ENCODE results near the gene DIAPH2.

Gene DIAPH2

DNA sequence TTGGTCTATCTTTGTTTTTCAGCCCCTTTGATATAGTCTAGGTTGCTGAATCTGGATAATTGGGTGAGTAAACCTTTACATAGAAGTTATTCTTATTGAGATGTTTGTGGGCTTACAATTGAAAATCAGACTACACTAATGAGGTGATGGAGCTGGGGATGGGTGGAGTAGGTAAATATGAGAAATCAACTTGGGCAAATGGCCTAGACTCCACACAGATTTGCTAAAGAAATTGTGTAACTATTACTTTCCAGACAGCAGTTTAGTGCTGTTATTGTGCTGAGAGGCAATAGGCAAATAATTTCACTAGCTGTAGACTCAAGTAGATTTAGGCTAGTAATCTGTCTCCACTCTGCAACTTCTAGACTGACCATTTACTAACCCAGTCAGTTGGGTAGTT, 8.2 kb downstream of the DIAPH2 start:
- no peaks in the 10 kb centered on the region for H3K36me3 ChIP-seq (ENCODE audit: control insufficient read depth, insufficient read depth, low read length)
- no peaks in the 10 kb centered on the region for H3K9me3 ChIP-seq (ENCODE audit: control insufficient read depth, insufficient read depth, low read length)
- no peaks in the 10 kb centered on the region for H3K4me1 ChIP-seq (ENCODE audit: control insufficient read depth, insufficient read depth, low read length)
- no peaks in the 10 kb centered on the region for H3K27me3 ChIP-seq (ENCODE audit: control insufficient read depth, insufficient read depth, low read length)
- no peak for DNase-seq (ENCODE audit: low read depth, low spot score)
- no peak overlapping the region for H3K27ac ChIP-seq (ENCODE audit: low read length)
- no peak overlapping the region for H3K4me3 ChIP-seq (ENCODE audit: low read length)

- DNase-seq (ENCODE audit: low read depth, low spot score): no peak
- Histone ChIP-seq H3K27me3 (ENCODE audit: control insufficient read depth, insufficient read depth, low read length) (no peaks in the 10 kb centered on the region), H3K4me3 (ENCODE audit: low read length) (no peak overlapping the region), H3K4me1 (ENCODE audit: control insufficient read depth, insufficient read depth, low read length) (no peaks in the 10 kb centered on the region), H3K36me3 (ENCODE audit: control insufficient read depth, insufficient read depth, low read length) (no peaks in the 10 kb centered on the region), H3K9me3 (ENCODE audit: control insufficient read depth, insufficient read depth, low read length) (no peaks in the 10 kb centered on the region), H3K27ac (ENCODE audit: low read length) (no peak overlapping the region)
- WGBS (ENCODE audit: insufficient coverage, insufficient read length): no CpG with 5 or more reads among the region's 6 CpGs
These were observed 8.8 kb downstream of the DIAPH2 start for GRCh38 chrX:96693407-96693806.

DNA sequence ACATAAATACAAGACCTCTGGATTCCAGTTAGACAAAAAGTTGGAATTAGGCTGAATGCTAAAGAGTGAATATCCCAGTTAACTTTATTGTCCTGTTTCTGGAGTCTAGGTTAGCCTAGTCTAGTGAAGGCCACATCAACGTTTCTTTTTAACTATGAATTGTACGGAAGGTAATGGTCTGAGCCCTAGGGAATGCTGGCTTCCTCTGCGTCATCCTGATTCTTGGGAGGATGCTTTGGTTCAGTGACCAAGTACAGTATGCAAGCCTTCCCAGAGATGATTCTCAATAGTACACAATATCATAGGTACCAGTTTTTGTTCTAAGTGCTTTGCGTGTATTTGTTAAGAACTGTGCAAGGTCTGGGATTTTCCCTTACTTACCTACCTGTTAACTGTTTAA, 11.8 kb downstream of the DIAPH2 start:
- H3K27me3 ChIP-seq (ENCODE audit: control insufficient read depth, insufficient read depth, low read length): no peaks in the 10 kb centered on the region
- no CpG with 5 or more reads among the region's 4 CpGs for WGBS (ENCODE audit: insufficient coverage, insufficient read length)
- H3K4me1 ChIP-seq (ENCODE audit: control insufficient read depth, insufficient read depth, low read length): no peaks in the 10 kb centered on the region
- H3K9me3 ChIP-seq (ENCODE audit: control insufficient read depth, insufficient read depth, low read length): no peaks in the 10 kb centered on the region
- no peak overlapping the region for H3K27ac ChIP-seq (ENCODE audit: low read length)
- H3K4me3 ChIP-seq (ENCODE audit: low read length): no peak overlapping the region
- H3K36me3 ChIP-seq (ENCODE audit: control insufficient read depth, insufficient read depth, low read length): no peaks in the 10 kb centered on the region
- DNase-seq (ENCODE audit: low read depth, low spot score): no peak

DNA sequence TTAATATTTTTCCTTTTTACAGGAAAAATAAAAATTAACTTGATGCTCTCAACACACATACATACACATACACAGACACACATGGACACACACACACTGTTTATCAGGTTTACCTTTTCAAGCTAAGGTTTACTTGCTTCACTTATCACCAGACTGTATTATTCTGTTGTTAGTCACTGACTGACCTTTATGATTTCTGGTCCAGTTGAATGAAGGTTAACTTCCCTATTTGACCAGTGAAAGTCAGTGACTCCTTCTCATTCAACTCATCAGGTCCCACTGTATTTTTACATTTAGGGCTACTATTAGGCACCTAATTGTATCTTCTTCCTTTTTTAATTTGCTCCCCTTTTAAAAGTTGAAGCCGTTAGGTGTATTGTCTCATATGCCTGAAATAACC, 16.0 kb downstream of the DIAPH2 start:
- no CpG with 5 or more reads among the region's 1 CpG for WGBS (ENCODE audit: insufficient coverage, insufficient read length)
- Histone ChIP-seq H3K27me3 (ENCODE audit: control insufficient read depth, insufficient read depth, low read length) (no peaks in the 10 kb centered on the region), H3K4me3 (ENCODE audit: low read length) (no peak overlapping the region), H3K36me3 (ENCODE audit: control insufficient read depth, insufficient read depth, low read length) (no peaks in the 10 kb centered on the region), H3K4me1 (ENCODE audit: control insufficient read depth, insufficient read depth, low read length) (no peaks in the 10 kb centered on the region), H3K27ac (ENCODE audit: low read length) (no peak overlapping the region), H3K9me3 (ENCODE audit: control insufficient read depth, insufficient read depth, low read length) (no peaks in the 10 kb centered on the region)
- DNase-seq (ENCODE audit: low read depth, low spot score): no peak

DNA sequence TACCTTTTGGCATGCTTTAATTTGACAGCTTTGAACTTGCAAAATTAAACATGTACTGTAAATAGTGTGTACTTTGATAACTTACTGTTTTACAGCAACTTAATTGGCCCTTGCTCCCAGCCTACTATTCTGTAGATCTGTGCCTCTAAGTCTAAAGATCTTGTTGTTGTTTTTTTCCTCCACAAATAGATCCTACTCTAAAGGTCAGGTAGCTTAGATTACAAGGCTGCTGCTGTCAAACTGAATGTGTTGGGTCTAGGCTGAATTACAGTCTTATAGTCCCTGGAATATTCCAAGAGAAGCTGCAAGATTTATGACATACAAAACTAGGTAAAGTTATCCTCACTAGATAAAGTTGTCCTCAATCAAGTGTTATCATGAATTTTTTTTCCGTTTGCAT, 18.7 kb downstream of the DIAPH2 start:
- Histone ChIP-seq H3K9me3 (ENCODE audit: control insufficient read depth, insufficient read depth, low read length) (no peaks in the 10 kb centered on the region), H3K36me3 (ENCODE audit: control insufficient read depth, insufficient read depth, low read length) (no peaks in the 10 kb centered on the region), H3K4me3 (ENCODE audit: low read length) (no peak overlapping the region), H3K27me3 (ENCODE audit: control insufficient read depth, insufficient read depth, low read length) (no peaks in the 10 kb centered on the region), H3K4me1 (ENCODE audit: control insufficient read depth, insufficient read depth, low read length) (no peaks in the 10 kb centered on the region), H3K27ac (ENCODE audit: low read length) (no peak overlapping the region)
- DNase-seq (ENCODE audit: low read depth, low spot score): no peak
- no CpG with 5 or more reads among the region's 1 CpG for WGBS (ENCODE audit: insufficient coverage, insufficient read length)

GRCh38 chrX:96703816-96704215, 19.2 kb downstream of the DIAPH2 start:
- H3K27me3 ChIP-seq (ENCODE audit: control insufficient read depth, insufficient read depth, low read length): no peaks in the 10 kb centered on the region
- H3K9me3 ChIP-seq (ENCODE audit: control insufficient read depth, insufficient read depth, low read length): no peaks in the 10 kb centered on the region
- no peaks in the 10 kb centered on the region for H3K4me1 ChIP-seq (ENCODE audit: control insufficient read depth, insufficient read depth, low read length)
- H3K27ac ChIP-seq (ENCODE audit: low read length): no peak overlapping the region
- no CpG with 5 or more reads among the region's 1 CpG for WGBS (ENCODE audit: insufficient coverage, insufficient read length)
- H3K4me3 ChIP-seq (ENCODE audit: low read length): no peak overlapping the region
- DNase-seq (ENCODE audit: low read depth, low spot score): no peak
- H3K36me3 ChIP-seq (ENCODE audit: control insufficient read depth, insufficient read depth, low read length): no peaks in the 10 kb centered on the region

- H3K27me3 ChIP-seq (ENCODE audit: control insufficient read depth, insufficient read depth, low read length): no peaks in the 10 kb centered on the region
- no peaks in the 10 kb centered on the region for H3K36me3 ChIP-seq (ENCODE audit: control insufficient read depth, insufficient read depth, low read length)
- H3K4me3 ChIP-seq (ENCODE audit: low read length): no peak overlapping the region
- no CpG with 5 or more reads among the region's 2 CpGs for WGBS (ENCODE audit: insufficient coverage, insufficient read length)
- no peaks in the 10 kb centered on the region for H3K9me3 ChIP-seq (ENCODE audit: control insufficient read depth, insufficient read depth, low read length)
- no peaks in the 10 kb centered on the region for H3K4me1 ChIP-seq (ENCODE audit: control insufficient read depth, insufficient read depth, low read length)
- no peak for DNase-seq (ENCODE audit: low read depth, low spot score)
- no peak overlapping the region for H3K27ac ChIP-seq (ENCODE audit: low read length)
These were observed 20.0 kb downstream of the DIAPH2 start for GRCh38 chrX:96704629-96705028.

- no peak for DNase-seq (ENCODE audit: low read depth, low spot score)
- Histone ChIP-seq H3K9me3 (ENCODE audit: control insufficient read depth, insufficient read depth, low read length) (no peaks in the 10 kb centered on the region), H3K27me3 (ENCODE audit: control insufficient read depth, insufficient read depth, low read length) (no peaks in the 10 kb centered on the region), H3K4me1 (ENCODE audit: control insufficient read depth, insufficient read depth, low read length) (no peaks in the 10 kb centered on the region), H3K4me3 (ENCODE audit: low read length) (no peak overlapping the region), H3K36me3 (ENCODE audit: control insufficient read depth, insufficient read depth, low read length) (no peaks in the 10 kb centered on the region), H3K27ac (ENCODE audit: low read length) (no peak overlapping the region)
These were observed 21.3 kb downstream of the DIAPH2 start for GRCh38 chrX:96705905-96706304.

GRCh38 chrX:96707804-96708203, 23.2 kb downstream of the DIAPH2 start:
- H3K4me3 ChIP-seq (ENCODE audit: low read length): no peak overlapping the region
- H3K27me3 ChIP-seq (ENCODE audit: control insufficient read depth, insufficient read depth, low read length): no peaks in the 10 kb centered on the region
- H3K4me1 ChIP-seq (ENCODE audit: control insufficient read depth, insufficient read depth, low read length): no peaks in the 10 kb centered on the region
- H3K9me3 ChIP-seq (ENCODE audit: control insufficient read depth, insufficient read depth, low read length): no peaks in the 10 kb centered on the region
- no peak overlapping the region for H3K27ac ChIP-seq (ENCODE audit: low read length)
- DNase-seq (ENCODE audit: low read depth, low spot score): no peak
- H3K36me3 ChIP-seq (ENCODE audit: control insufficient read depth, insufficient read depth, low read length): no peaks in the 10 kb centered on the region
- no CpG with 5 or more reads among the region's 1 CpG for WGBS (ENCODE audit: insufficient coverage, insufficient read length)

- Histone ChIP-seq H3K9me3 (ENCODE audit: control insufficient read depth, insufficient read depth, low read length) (no peaks in the 10 kb centered on the region), H3K4me3 (ENCODE audit: low read length) (no peak overlapping the region), H3K4me1 (ENCODE audit: control insufficient read depth, insufficient read depth, low read length) (no peaks in the 10 kb centered on the region), H3K27me3 (ENCODE audit: control insufficient read depth, insufficient read depth, low read length) (no peaks in the 10 kb centered on the region), H3K36me3 (ENCODE audit: control insufficient read depth, insufficient read depth, low read length) (no peaks in the 10 kb centered on the region), H3K27ac (ENCODE audit: low read length) (no peak overlapping the region)
- WGBS (ENCODE audit: insufficient coverage, insufficient read length): no CpG with 5 or more reads among the region's 2 CpGs
- DNase-seq (ENCODE audit: low read depth, low spot score): no peak
These were observed 25.4 kb downstream of the DIAPH2 start for GRCh38 chrX:96710031-96710430.

GRCh38 chrX:96713303-96713702, 28.7 kb downstream of the DIAPH2 start:
- H3K36me3 ChIP-seq (ENCODE audit: control insufficient read depth, insufficient read depth, low read length): no peaks in the 10 kb centered on the region
- no peaks in the 10 kb centered on the region for H3K27me3 ChIP-seq (ENCODE audit: control insufficient read depth, insufficient read depth, low read length)
- no peak for DNase-seq (ENCODE audit: low read depth, low spot score)
- H3K4me3 ChIP-seq (ENCODE audit: low read length): no peak overlapping the region
- no peak overlapping the region for H3K27ac ChIP-seq (ENCODE audit: low read length)
- H3K9me3 ChIP-seq (ENCODE audit: control insufficient read depth, insufficient read depth, low read length): no peaks in the 10 kb centered on the region
- no peaks in the 10 kb centered on the region for H3K4me1 ChIP-seq (ENCODE audit: control insufficient read depth, insufficient read depth, low read length)

All from iPS DF 6.9 (cell line).